ENCODE data around the gene SMPD1. TPM values are rescaled to one million over a fixed set of nuclear protein-coding genes. Genes with fewer than 3 reads are reported as not detected.

SMPD1 gene
- total RNA-seq, 5 donors from 2014 or later (not counting 1 experiment from before 2014, with no cell fraction given) = 33.5 to 58.3 (median 38.3) TPM

GRCh38 chr11:6437993-6438392 is 47.7 kb downstream of the SMPD1 start:
- no peaks in the 10 kb centered on the region for H3K27me3 Mint-ChIP-seq
- POLR2A ChIA-PET = interaction anchor here in 1 of 2 donors (1.1 kb wide), 1 partner anchor 48 kb away, joined by 3 read pairs; the partner anchor contains the start of gene SMPD1
- DNase-seq = peak in 2 of 35 experiments; percentile 12 to 27

GRCh38 chr11:6438979-6439571 is 48.8 kb downstream of the SMPD1 start:
- ATAC-seq (replicated peaks in 1 of 4) (peak in 3 of 4 experiments; percentile 17 to 66 (median 37)), DNase-seq (peak in 18 of 35 experiments; percentile 13 to 67 (median 24))
- no peak overlapping the region for H3K27ac ChIP-seq (ENCODE audit: low read length)
- CTCF ChIA-PET = interaction anchor here (0.5 to 5.1 kb wide), 5 partner anchors 21 to 146 kb away, joined by 3 to 61 read pairs (median 3); no protein-coding TSS in a partner anchor
- Mint-ChIP-seq H3K27ac (no peak overlapping the region), H3K4me3 (no peak overlapping the region), H3K27me3 (no peaks in the 10 kb centered on the region), H3K9me3 (no peaks in the 10 kb centered on the region), H3K4me1 (peaks cover 2 to 6% (median 3%) of the 10 kb centered on the region in 3 donors), H3K36me3 (no peaks in the 10 kb centered on the region)
- no peak overlapping the region for H3K4me3 ChIP-seq (ENCODE audit: control insufficient read depth in 1 of 2, extremely low read depth in 1 of 2, low read length in 1 of 2)
- H3K9me3 ChIP-seq = no peaks in the 10 kb centered on the region
- 9% methylated on average over 1 of the region's 1 CpG for WGBS (ENCODE audit: insufficient coverage)
- POLR2A ChIA-PET = no interaction called here
- H3K36me3 ChIP-seq (ENCODE audit: control insufficient read depth in 2 of 2, extremely low read depth in 1 of 2, insufficient read depth in 1 of 2, low read length in 1 of 2) = no peaks in the 10 kb centered on the region
- no peaks in the 10 kb centered on the region for H3K27me3 ChIP-seq (replicated peaks in 1 of 2; ENCODE audit: control insufficient read depth in 2 of 2, extremely low read depth in 1 of 2, insufficient read depth in 2 of 2, low read length in 1 of 2)
- peaks cover 23 to 32% of the 10 kb centered on the region in 2 experiments for H3K4me1 ChIP-seq (ENCODE audit: control insufficient read depth in 1 of 2, extremely low read depth in 1 of 2, insufficient read depth in 2 of 2, low read length in 2 of 2)

More at GRCh38 chr11:6437993-6438392, 47.7 kb downstream of the SMPD1 start:
- no peak overlapping the region for H3K4me3 Mint-ChIP-seq
- Histone ChIP-seq H3K4me1 (ENCODE audit: control insufficient read depth in 1 of 2, extremely low read depth in 1 of 2, insufficient read depth in 2 of 2, low read length in 2 of 2) (peaks cover 21 to 26% of the 10 kb centered on the region in 2 experiments), H3K9me3 (no peaks in the 10 kb centered on the region), H3K27me3 (replicated peaks in 1 of 2; ENCODE audit: control insufficient read depth in 2 of 2, extremely low read depth in 1 of 2, insufficient read depth in 2 of 2, low read length in 1 of 2) (no peaks in the 10 kb centered on the region), H3K27ac (ENCODE audit: low read length) (no peak overlapping the region), H3K4me3 (ENCODE audit: control insufficient read depth in 1 of 2, extremely low read depth in 1 of 2, low read length in 1 of 2) (no peak overlapping the region), H3K36me3 (ENCODE audit: control insufficient read depth in 2 of 2, extremely low read depth in 1 of 2, insufficient read depth in 1 of 2, low read length in 1 of 2) (no peaks in the 10 kb centered on the region)
- CTCF ChIA-PET = interaction anchor here in 1 of 2 donors (0.8 to 5.1 kb wide), 3 partner anchors 19 to 59 kb away, joined by 3 to 61 read pairs (median 3); partner anchors contain the start of gene APBB1
- ATAC-seq (replicated peaks in 1 of 4) = peak in 3 of 4 experiments; percentile 56 to 78 (median 69)
- H3K27ac Mint-ChIP-seq = no peak overlapping the region
- H3K9me3 Mint-ChIP-seq = no peaks in the 10 kb centered on the region
- peaks cover 2 to 7% (median 3%) of the 10 kb centered on the region in 3 donors for H3K4me1 Mint-ChIP-seq
- no peaks in the 10 kb centered on the region for H3K36me3 Mint-ChIP-seq
- 8% methylated on average over 2 of the region's 3 CpGs for WGBS (ENCODE audit: insufficient coverage)

- WGBS (ENCODE audit: insufficient coverage) = 85% methylated on average over 2 of the region's 3 CpGs
- no peak within 1 kb of the TSS for H3K27ac Mint-ChIP-seq
- Histone ChIP-seq H3K4me3 (ENCODE audit: control insufficient read depth in 1 of 2, extremely low read depth in 1 of 2, low read length in 1 of 2) (no peak within 1 kb of the TSS), H3K36me3 (ENCODE audit: control insufficient read depth in 2 of 2, extremely low read depth in 1 of 2, insufficient read depth in 1 of 2, low read length in 1 of 2) (no peaks in the 10 kb centered on the region), H3K27me3 (replicated peaks in 1 of 2; ENCODE audit: control insufficient read depth in 2 of 2, extremely low read depth in 1 of 2, insufficient read depth in 2 of 2, low read length in 1 of 2) (no peaks in the 10 kb centered on the region), H3K4me1 (ENCODE audit: control insufficient read depth in 1 of 2, extremely low read depth in 1 of 2, insufficient read depth in 2 of 2, low read length in 2 of 2) (peaks cover 23 to 32% of the 10 kb centered on the region in 2 experiments), H3K27ac (ENCODE audit: low read length) (no peak within 1 kb of the TSS), H3K9me3 (no peaks in the 10 kb centered on the region)
- ATAC-seq (replicated peaks in 1 of 4) (no peak), DNase-seq (no peak)
- H3K9me3 Mint-ChIP-seq = no peaks in the 10 kb centered on the region
- ChIA-PET POLR2A (no interaction called here), CTCF (interaction anchor here (0.6 to 5.1 kb wide), 10 partner anchors 14 to 1314 kb away, joined by 3 to 61 read pairs (median 4); no protein-coding TSS in a partner anchor)
- H3K4me1 Mint-ChIP-seq = peaks cover 2 to 3% (median 2%) of the 10 kb centered on the region in 3 donors
- no peak within 1 kb of the TSS for H3K4me3 Mint-ChIP-seq
- no peaks in the 10 kb centered on the region for H3K36me3 Mint-ChIP-seq
- H3K27me3 Mint-ChIP-seq = no peaks in the 10 kb centered on the region
These were observed 50.7 kb downstream of the SMPD1 start, which contains the start of gene HPX for GRCh38 chr11:6440906-6441358. TSS of gene HPX (minus strand) at chr11:6440987. CDS start at chr11:6440963, 24 bp downstream.

GRCh38 chr11:6442441-6442840 is 52.2 kb downstream of the SMPD1 start:
- Histone ChIP-seq H3K27ac (ENCODE audit: low read length) (no peak overlapping the region), H3K36me3 (ENCODE audit: control insufficient read depth in 2 of 2, extremely low read depth in 1 of 2, insufficient read depth in 1 of 2, low read length in 1 of 2) (no peaks in the 10 kb centered on the region), H3K4me3 (ENCODE audit: control insufficient read depth in 1 of 2, extremely low read depth in 1 of 2, low read length in 1 of 2) (no peak overlapping the region), H3K4me1 (ENCODE audit: control insufficient read depth in 1 of 2, extremely low read depth in 1 of 2, insufficient read depth in 2 of 2, low read length in 2 of 2) (peaks cover 23 to 29% of the 10 kb centered on the region in 2 experiments), H3K9me3 (no peaks in the 10 kb centered on the region), H3K27me3 (replicated peaks in 1 of 2; ENCODE audit: control insufficient read depth in 2 of 2, extremely low read depth in 1 of 2, insufficient read depth in 2 of 2, low read length in 1 of 2) (no peaks in the 10 kb centered on the region)
- Mint-ChIP-seq H3K27ac (no peak overlapping the region), H3K27me3 (no peaks in the 10 kb centered on the region), H3K36me3 (no peaks in the 10 kb centered on the region), H3K4me3 (no peak overlapping the region), H3K9me3 (no peaks in the 10 kb centered on the region), H3K4me1 (peaks cover 0 to 3% (median 2%) of the 10 kb centered on the region in 3 donors)
- POLR2A ChIA-PET = no interaction called here
- no peak for ATAC-seq (replicated peaks in 1 of 4)
- WGBS (ENCODE audit: insufficient coverage) = 97% methylated on average over 3 of the region's 4 CpGs
- CTCF ChIA-PET = interaction anchor here (0.8 to 5.6 kb wide), 7 partner anchors 15 to 63 kb away, joined by 3 to 261 read pairs (median 7); partner anchors contain the start of gene APBB1 (in 2 of the 2)
- no peak for DNase-seq

- Mint-ChIP-seq H3K27me3 (no peaks in the 10 kb centered on the region), H3K27ac (no peak overlapping the region), H3K9me3 (no peaks in the 10 kb centered on the region), H3K4me3 (no peak overlapping the region), H3K36me3 (no peaks in the 10 kb centered on the region), H3K4me1 (peaks cover 0 to 3% (median 2%) of the 10 kb centered on the region in 3 donors)
- ChIA-PET CTCF (interaction anchor here (0.5 to 5.6 kb wide), 32 partner anchors 9 to 500 kb away, joined by 3 to 261 read pairs (median 4); partner anchors contain the start of genes APBB1 (in 2 of the 2), MRPL17 (in 1 of the 2) and SMPD1 (in 1 of the 2)), POLR2A (interaction anchor here in 1 of 2 donors (1.1 kb wide), 1 partner anchor 64 kb away, joined by 3 read pairs; no protein-coding TSS in a partner anchor)
- no peak overlapping the region for H3K27ac ChIP-seq (ENCODE audit: low read length)
- no peaks in the 10 kb centered on the region for H3K36me3 ChIP-seq (ENCODE audit: control insufficient read depth in 2 of 2, extremely low read depth in 1 of 2, insufficient read depth in 1 of 2, low read length in 1 of 2)
- 7% methylated on average over 3 of the region's 5 CpGs for WGBS (ENCODE audit: insufficient coverage)
- peaks cover 13 to 19% of the 10 kb centered on the region in 2 experiments for H3K4me1 ChIP-seq (ENCODE audit: control insufficient read depth in 1 of 2, extremely low read depth in 1 of 2, insufficient read depth in 2 of 2, low read length in 2 of 2)
- H3K9me3 ChIP-seq = no peaks in the 10 kb centered on the region
- no peak overlapping the region for H3K4me3 ChIP-seq (ENCODE audit: control insufficient read depth in 1 of 2, extremely low read depth in 1 of 2, low read length in 1 of 2)
- peak in 33 of 35 experiments; percentile 20 to 79 (median 48) for DNase-seq
- ATAC-seq (replicated peaks in 1 of 4) = peak; percentile 83 to 92 (median 84)
- no peaks in the 10 kb centered on the region for H3K27me3 ChIP-seq (replicated peaks in 1 of 2; ENCODE audit: control insufficient read depth in 2 of 2, extremely low read depth in 1 of 2, insufficient read depth in 2 of 2, low read length in 1 of 2)
These were observed 53.2 kb downstream of the SMPD1 start for GRCh38 chr11:6443269-6444003.

Data from T-cell (primary cell).